Mesendoderm (in vitro differentiated cells): ENCODE data around the gene RANBP3.

Source experiments
- DNase-seq: peaks from one replicate; pipeline ENCODE4 v3.0.0; 2013
- H2AK5ac ChIP-seq: 2 replicates; pipeline ENCODE4 v1.6.1; 2013; ENCODE audit warnings: low read length, inconsistent platforms
- H2BK120ac ChIP-seq: 2 replicates; pipeline ENCODE4 v1.6.1; 2013; ENCODE audit warnings: low read depth, mild to moderate bottlenecking, low read length, moderate library complexity, mixed read lengths
- H2BK15ac ChIP-seq: replicated peaks from 2 replicates; pipeline ENCODE4 v1.6.1; 2013; ENCODE audit warnings: low read depth, mild to moderate bottlenecking, moderate library complexity
- H2BK5ac ChIP-seq: 2 replicates; pipeline ENCODE4 v1.6.1; 2013; ENCODE audit warnings: low read length, inconsistent platforms
- H3K18ac ChIP-seq: 2 replicates; pipeline ENCODE4 v1.6.1; 2013; ENCODE audit warnings: mild to moderate bottlenecking, low read length, mixed read lengths
- H3K23ac ChIP-seq: one replicate; pipeline ENCODE4 v1.6.1; 2013; ENCODE audit warnings: low read length
- H3K27ac ChIP-seq: 2 replicates; pipeline ENCODE4 v1.5.1; 2013; ENCODE audit warnings: low read depth, mild to moderate bottlenecking, inconsistent platforms, low read length, moderate library complexity
- H3K27me3 ChIP-seq: 2 replicates; pipeline ENCODE4 v1.6.1; 2013; ENCODE audit warnings: low read length, control low read depth, mild to moderate bottlenecking, inconsistent platforms; ENCODE audit not compliant: insufficient read depth, poor library complexity
- H3K36me3 ChIP-seq: 2 replicates; pipeline ENCODE4 v1.6.1; 2013; ENCODE audit warnings: low read length, inconsistent platforms; ENCODE audit not compliant: control insufficient read depth, insufficient read depth
- H3K4ac ChIP-seq: one replicate; pipeline ENCODE4 v1.6.1; 2013; ENCODE audit warnings: low read depth, mild to moderate bottlenecking, low read length, moderate library complexity
- H3K4me1 ChIP-seq: 2 replicates; pipeline ENCODE4 v1.6.1; 2013; ENCODE audit warnings: low read depth, low read length, inconsistent platforms; ENCODE audit not compliant: control insufficient read depth
- H3K4me2 ChIP-seq: 2 replicates; pipeline ENCODE4 v1.6.1; 2013; ENCODE audit warnings: low read length
- H3K4me3 ChIP-seq: 2 replicates; pipeline ENCODE4 v1.5.1; 2013; ENCODE audit warnings: mild to moderate bottlenecking, low read length
- H3K56ac ChIP-seq: one replicate; pipeline ENCODE4 v1.6.1; 2013; ENCODE audit warnings: low read length
- H3K79me1 ChIP-seq: 2 replicates; pipeline ENCODE4 v1.6.1; 2013; ENCODE audit warnings: low read length, inconsistent platforms
- H3K79me2 ChIP-seq: 2 replicates; pipeline ENCODE4 v1.6.1; 2013; ENCODE audit warnings: mild to moderate bottlenecking, low read length; ENCODE audit not compliant: control insufficient read depth, insufficient read depth
- H3K9ac ChIP-seq: 2 replicates; pipeline ENCODE4 v1.6.1; 2013; ENCODE audit warnings: low read length, inconsistent platforms
- H4K5ac ChIP-seq: one replicate; pipeline ENCODE4 v1.6.1; 2013; ENCODE audit warnings: low read length
- H4K8ac ChIP-seq: one replicate; pipeline ENCODE4 v1.6.1; 2013; ENCODE audit warnings: low read depth, mild to moderate bottlenecking, control low read depth, low read length, moderate library complexity
- WGBS: extraction: QIAGEN DNeasy Blood & Tissue Kit; methylation state at CpG from one replicate; pipeline ENCODE4 v1.1.7; 2013; ENCODE audit warnings: low lambda C conversion rate, missing lambda C conversion rate; ENCODE audit not compliant: insufficient coverage; ENCODE audit errors: extremely low coverage; 5-methylcytosine and 5-hydroxymethylcytosine counted together

Gene RANBP3

DNA sequence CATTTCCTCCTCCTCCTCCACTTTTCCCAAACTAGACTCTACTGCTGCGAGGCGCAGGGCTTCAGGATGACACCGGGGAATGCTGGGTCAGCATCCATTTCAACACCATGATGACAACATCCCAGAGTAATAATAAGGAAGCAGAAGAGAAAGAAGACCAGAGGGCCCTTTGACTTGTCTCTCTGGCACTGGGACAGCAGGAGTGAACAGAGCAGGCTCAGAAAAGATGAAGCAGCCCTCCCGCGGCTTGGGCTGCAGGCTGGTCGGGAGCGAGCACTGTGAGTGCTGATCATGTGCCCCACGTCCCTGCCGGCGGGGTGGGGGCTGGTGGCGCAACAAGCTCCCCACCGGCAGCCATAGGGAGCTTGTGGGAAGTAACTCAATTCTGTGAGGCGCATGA, 30.5 kb downstream of the RANBP3 start:
- Histone ChIP-seq H3K27ac (no peak overlapping the region), H3K56ac (no peak overlapping the region), H2BK15ac (no peak overlapping the region), H3K4ac (no peak overlapping the region), H3K79me2 (peaks cover 44% of the 10 kb centered on the region), H3K36me3 (no peaks in the 10 kb centered on the region), H2AK5ac (no peak overlapping the region), H3K23ac (no peak overlapping the region), H4K8ac (no peak overlapping the region), H3K9ac (no peak overlapping the region), H3K4me2 (no peak overlapping the region), H3K4me3 (no peak overlapping the region), H3K27me3 (no peaks in the 10 kb centered on the region), H2BK5ac (no peak overlapping the region), H3K18ac (no peak overlapping the region), H3K79me1 (peaks cover 51% of the 10 kb centered on the region), H4K5ac (no peak overlapping the region), H3K4me1 (peaks cover 12% of the 10 kb centered on the region), H2BK120ac (no peak overlapping the region)
- WGBS, result no CpG with 5 or more reads among the region's 13 CpGs
- DNase-seq, result no peak

DNA sequence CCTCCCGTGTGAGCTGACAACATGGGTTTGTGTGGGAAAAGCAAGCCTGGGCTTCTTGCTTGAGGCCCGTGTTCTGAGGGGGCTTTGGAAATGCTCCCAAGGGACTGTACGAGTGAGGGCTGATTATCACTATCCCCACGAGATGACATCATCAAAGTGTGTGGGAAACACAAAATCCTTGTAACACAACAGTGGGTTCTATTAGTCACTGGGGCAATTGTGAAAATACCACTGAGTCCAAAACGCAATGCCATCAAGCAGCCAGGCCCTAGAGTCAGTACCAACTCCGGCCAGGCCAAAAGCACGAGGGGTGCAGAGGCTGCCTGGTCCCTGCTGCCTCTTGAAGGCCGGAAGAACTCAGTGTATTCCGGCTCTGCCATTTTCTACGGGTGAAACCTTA, 34.3 kb downstream of the RANBP3 start:
- H3K79me2 ChIP-seq, result peaks cover 21% of the 10 kb centered on the region
- no peak overlapping the region for H3K4me2 ChIP-seq
- no CpG with 5 or more reads among the region's 10 CpGs for WGBS
- no peak overlapping the region for H3K18ac ChIP-seq
- H3K4me3 ChIP-seq, result no peak overlapping the region
- no peaks in the 10 kb centered on the region for H3K27me3 ChIP-seq
- H3K23ac ChIP-seq, result no peak overlapping the region
- DNase-seq, result no peak
- H3K4me1 ChIP-seq, result no peaks in the 10 kb centered on the region
- H3K9ac ChIP-seq, result no peak overlapping the region
- peaks cover 5% of the 10 kb centered on the region for H3K36me3 ChIP-seq
- no peak overlapping the region for H4K5ac ChIP-seq
- no peak overlapping the region for H3K27ac ChIP-seq
- H3K56ac ChIP-seq, result no peak overlapping the region
- H3K79me1 ChIP-seq, result peaks cover 35% of the 10 kb centered on the region
- no peak overlapping the region for H3K4ac ChIP-seq
- H4K8ac ChIP-seq, result no peak overlapping the region
- no peak overlapping the region for H2AK5ac ChIP-seq
- H2BK15ac ChIP-seq, result no peak overlapping the region
- H2BK5ac ChIP-seq, result no peak overlapping the region
- H2BK120ac ChIP-seq, result no peak overlapping the region

DNA sequence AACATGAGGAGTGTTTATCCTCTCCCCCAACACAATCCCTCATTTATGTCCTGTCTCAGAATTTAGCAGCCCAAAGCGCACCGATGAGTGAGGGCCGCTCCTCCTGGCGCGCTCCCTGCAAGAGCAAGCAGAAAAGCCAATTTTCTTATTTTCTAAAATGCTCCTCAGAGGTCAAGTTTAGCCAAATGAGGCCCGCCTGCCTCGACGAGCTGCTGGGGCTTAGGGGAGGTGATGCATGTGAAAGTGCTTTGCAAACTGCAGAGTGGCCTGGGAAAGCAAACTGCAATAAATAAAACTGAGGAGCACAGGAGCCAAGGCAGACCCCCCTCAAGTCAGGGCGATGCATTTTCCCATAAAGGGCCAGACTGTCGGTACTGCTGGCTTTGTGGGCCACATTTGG, 34.9 kb downstream of the RANBP3 start:
- H3K27ac ChIP-seq, result no peak overlapping the region
- no peaks in the 10 kb centered on the region for H3K27me3 ChIP-seq
- no peak overlapping the region for H4K8ac ChIP-seq
- no peak overlapping the region for H2BK120ac ChIP-seq
- no peak overlapping the region for H4K5ac ChIP-seq
- H3K4me2 ChIP-seq, result no peak overlapping the region
- H3K4me1 ChIP-seq, result no peaks in the 10 kb centered on the region
- DNase-seq, result no peak
- H3K79me2 ChIP-seq, result peaks cover 19% of the 10 kb centered on the region
- no peak overlapping the region for H3K4ac ChIP-seq
- no peak overlapping the region for H3K23ac ChIP-seq
- H3K4me3 ChIP-seq, result no peak overlapping the region
- H3K18ac ChIP-seq, result no peak overlapping the region
- no CpG with 5 or more reads among the region's 10 CpGs for WGBS
- no peak overlapping the region for H2AK5ac ChIP-seq
- H3K56ac ChIP-seq, result no peak overlapping the region
- no peak overlapping the region for H2BK5ac ChIP-seq
- peaks cover 33% of the 10 kb centered on the region for H3K79me1 ChIP-seq
- H3K36me3 ChIP-seq, result peaks cover 5% of the 10 kb centered on the region
- H3K9ac ChIP-seq, result no peak overlapping the region
- H2BK15ac ChIP-seq, result no peak overlapping the region

DNA sequence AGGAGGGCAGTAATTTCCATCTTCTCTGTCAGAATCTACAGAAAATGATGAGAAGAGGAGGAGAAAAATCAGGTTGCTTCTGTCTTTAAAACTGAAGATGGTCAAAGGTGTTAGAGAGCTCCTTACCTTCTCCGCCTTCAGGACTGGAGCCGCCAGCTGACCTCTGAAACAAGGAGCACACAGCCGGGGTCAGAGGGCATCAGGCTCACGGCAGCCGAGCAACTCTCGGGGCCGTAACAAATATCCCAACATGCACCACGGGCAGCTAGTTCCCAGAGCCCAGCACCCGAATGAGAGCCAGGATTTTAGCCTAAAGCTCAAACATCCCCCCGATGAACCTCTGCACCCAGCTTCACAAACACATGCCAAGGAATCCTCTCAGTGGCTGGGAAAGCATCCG, 36.3 kb downstream of the RANBP3 start:
- Histone ChIP-seq H3K4me2 (no peak overlapping the region), H3K4ac (no peak overlapping the region), H3K23ac (no peak overlapping the region), H3K18ac (no peak overlapping the region), H3K56ac (no peak overlapping the region), H3K27ac (no peak overlapping the region), H4K5ac (no peak overlapping the region), H2AK5ac (no peak overlapping the region), H3K79me1 (peaks cover 26% of the 10 kb centered on the region), H3K79me2 (peaks cover 11% of the 10 kb centered on the region), H3K27me3 (no peaks in the 10 kb centered on the region), H2BK5ac (no peak overlapping the region), H2BK120ac (no peak overlapping the region), H3K4me3 (no peak overlapping the region), H2BK15ac (no peak overlapping the region), H4K8ac (no peak overlapping the region), H3K4me1 (no peaks in the 10 kb centered on the region), H3K9ac (no peak overlapping the region), H3K36me3 (peaks cover 6% of the 10 kb centered on the region)
- no peak for DNase-seq
- no CpG with 5 or more reads among the region's 11 CpGs for WGBS

DNA sequence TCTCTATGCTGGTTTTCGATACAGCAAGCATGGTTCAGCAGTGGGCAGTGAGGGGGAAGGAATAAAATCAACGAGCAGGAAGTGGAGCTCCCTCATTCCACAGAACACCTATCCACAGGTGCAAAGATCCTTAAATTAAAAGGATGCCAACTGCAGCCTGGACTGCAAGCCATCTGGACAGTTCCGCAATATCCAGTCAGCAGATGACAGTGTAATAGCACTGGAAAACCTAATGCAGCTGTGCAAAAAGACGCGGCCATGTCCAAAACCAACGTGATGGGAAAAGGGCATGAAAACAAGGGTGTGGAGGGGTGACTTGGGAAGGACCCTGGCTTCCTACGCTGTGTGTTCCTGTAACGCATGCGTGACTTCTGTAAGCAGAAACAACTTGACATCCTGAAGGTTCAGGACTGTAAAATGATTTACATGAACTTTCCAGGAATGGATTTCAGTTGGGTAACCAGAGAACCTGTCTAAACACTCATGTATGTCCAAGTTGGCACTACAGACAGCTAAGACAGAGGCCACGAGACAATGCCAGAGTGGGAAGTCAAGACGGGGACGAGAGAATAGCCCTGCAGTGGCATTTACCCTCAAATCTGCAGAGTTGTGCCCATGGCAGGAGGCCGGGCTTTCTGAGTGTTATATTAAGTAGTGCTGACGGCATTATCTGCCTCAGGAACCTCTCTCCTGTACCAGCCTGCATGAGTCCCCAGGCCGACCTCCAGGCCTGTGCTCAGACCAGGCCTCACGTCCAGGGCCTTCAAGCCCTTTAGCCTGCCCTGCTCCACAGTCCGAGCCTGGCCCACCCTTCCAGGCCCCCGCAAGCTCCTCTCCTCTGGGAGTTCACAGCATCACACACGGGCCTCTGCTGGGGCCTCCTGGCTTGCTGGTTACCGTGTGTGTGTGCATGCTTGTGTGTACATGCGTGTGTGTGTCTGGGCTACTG, 37.4 kb downstream of the RANBP3 start:
- no peak overlapping the region for H3K23ac ChIP-seq
- peaks cover 6% of the 10 kb centered on the region for H3K79me2 ChIP-seq
- no peaks in the 10 kb centered on the region for H3K4me1 ChIP-seq
- WGBS, result no CpG with 5 or more reads among the region's 21 CpGs
- H3K4me2 ChIP-seq, result no peak overlapping the region
- H3K36me3 ChIP-seq, result peaks cover 8% of the 10 kb centered on the region
- no peak overlapping the region for H3K18ac ChIP-seq
- no peak for DNase-seq
- H3K9ac ChIP-seq, result no peak overlapping the region
- H3K27me3 ChIP-seq, result no peaks in the 10 kb centered on the region
- H4K5ac ChIP-seq, result no peak overlapping the region
- H2BK120ac ChIP-seq, result no peak overlapping the region
- H3K56ac ChIP-seq, result no peak overlapping the region
- peaks cover 22% of the 10 kb centered on the region for H3K79me1 ChIP-seq
- no peak overlapping the region for H4K8ac ChIP-seq
- no peak overlapping the region for H2AK5ac ChIP-seq
- no peak overlapping the region for H3K4ac ChIP-seq
- H2BK5ac ChIP-seq, result no peak overlapping the region
- H3K4me3 ChIP-seq, result no peak overlapping the region
- no peak overlapping the region for H3K27ac ChIP-seq
- H2BK15ac ChIP-seq, result no peak overlapping the region
